Frontal cortex (tissue), 4 donors: ENCODE data around the gene NEK11. TPM values are rescaled to one million over a fixed set of nuclear protein-coding genes. Genes with fewer than 3 reads are reported as not detected.
A peak's percentile ranks its signal among the peaks of the same experiment; 100 is the strongest.

Experiments used
- DNase-seq, 2 donors: peaks; one replicate each; pipeline ENCODE4 v3.0.0; 2012; ENCODE audit warnings: low spot score in 2 of 2
- FAIRE-seq: peaks from 2 replicates; lab custom pipeline; 2012; peaks lifted over from hg19 to GRCh38; lab: Jason Lieb, UNC
- total RNA-seq: library from RNA; depleted of rRNA; stranded (reverse); fragments of >200 nt; gene quantifications from one replicate; pipeline ENCODE4 v1.2.3, GENCODE V29; 2014
- donor health status: control.
- donor health status: control.
- donor health status: control.

The NEK11 gene
- 28.1 TPM for total RNA-seq

DNA sequence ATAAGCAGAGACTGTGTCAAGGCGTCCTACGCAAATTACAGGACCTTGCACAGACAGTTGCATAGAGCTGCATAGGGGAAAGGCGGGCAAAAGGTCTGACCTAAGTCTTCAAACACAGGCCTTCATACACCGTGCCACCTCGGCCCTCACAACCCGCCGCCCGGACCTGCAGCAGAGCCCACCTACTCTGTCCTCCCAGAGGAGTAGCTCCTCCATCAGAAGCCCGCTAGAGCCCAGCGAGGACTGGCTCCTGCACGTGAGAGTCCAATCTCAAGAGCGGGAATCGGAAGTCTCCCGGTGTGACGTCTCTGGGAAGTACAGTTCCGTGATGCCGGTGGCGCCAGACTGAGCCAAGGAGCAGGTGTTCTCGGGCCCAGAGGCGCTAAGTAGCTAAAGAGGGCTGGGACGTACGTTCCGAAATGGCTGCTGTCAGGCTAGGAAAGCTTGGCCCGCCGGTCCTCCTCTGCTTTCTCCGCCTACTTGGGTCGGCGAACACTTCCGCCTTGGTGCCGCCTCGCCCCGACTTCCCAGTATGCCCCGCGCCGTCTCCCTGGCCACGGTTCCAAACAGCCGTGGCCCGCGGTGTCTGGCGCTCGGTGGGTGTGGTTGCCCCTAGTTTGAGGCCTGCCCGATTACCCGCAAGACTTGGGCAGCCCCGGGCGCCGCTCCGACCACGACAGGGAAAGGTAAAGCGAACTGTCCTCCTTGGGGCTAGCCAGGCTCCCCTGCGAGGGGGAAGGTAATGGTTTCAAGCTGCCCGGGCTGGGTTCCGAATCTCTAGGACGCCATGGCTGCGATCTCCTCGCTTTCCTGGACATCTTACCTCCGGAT lies at the start of gene NEK11, which contains the start of gene ASTE1:
NEK11 (plus strand) TSS at position 557 of the 831 bp plus-strand sequence. CDS start 2,832 bp downstream, outside the sequence.
ASTE1 (minus strand) TSS at position 505 of the 831 bp plus-strand sequence. CDS start 1,519 bp downstream, outside the sequence.
- FAIRE-seq, result no peak
- DNase-seq, result peak; percentile 56 to 77

DNA sequence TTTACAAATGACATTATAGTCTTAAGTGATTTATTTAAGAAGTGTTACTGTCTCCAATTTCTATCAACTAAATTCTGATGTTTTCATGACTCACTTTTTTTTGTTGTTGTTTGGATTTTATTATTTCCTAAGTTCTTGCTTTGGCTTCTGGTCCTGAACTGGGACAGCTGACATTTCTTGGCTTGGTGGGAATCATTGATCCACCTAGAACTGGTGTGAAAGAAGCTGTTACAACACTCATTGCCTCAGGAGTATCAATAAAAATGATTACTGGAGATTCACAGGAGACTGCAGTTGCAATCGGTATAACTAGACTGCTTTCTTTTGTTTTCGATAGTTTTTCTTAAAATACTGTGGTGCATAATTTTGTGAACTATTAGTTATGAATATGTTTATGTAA lies 47.6 kb upstream of the NEK11 start:
- DNase-seq (no peak), FAIRE-seq (no peak)

GRCh38 chr3:130981469-130981868 lies 45.2 kb upstream of the NEK11 start:
- DNase-seq, result no peak
- no peak for FAIRE-seq

DNA sequence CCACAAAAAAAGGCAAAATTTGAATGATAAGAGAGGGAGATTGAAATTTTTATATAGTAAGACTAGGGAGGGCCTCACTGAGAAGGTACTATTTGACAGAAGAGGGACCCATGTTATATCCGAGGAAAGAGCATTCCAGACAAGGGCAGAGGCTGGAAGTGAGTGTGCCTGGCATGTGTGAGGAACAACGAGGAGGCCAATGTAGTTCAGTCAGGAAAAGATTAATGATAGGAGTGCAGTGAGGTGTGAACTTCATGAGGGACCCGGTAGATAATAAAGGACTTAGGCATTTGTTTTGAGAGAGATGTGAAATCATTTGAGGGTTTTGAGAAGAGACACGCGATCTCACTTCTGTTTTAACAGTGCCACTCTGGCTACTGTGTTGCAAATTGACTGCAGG lies 36.4 kb upstream of the NEK11 start:
- FAIRE-seq, result no peak
- DNase-seq, result no peak

DNA sequence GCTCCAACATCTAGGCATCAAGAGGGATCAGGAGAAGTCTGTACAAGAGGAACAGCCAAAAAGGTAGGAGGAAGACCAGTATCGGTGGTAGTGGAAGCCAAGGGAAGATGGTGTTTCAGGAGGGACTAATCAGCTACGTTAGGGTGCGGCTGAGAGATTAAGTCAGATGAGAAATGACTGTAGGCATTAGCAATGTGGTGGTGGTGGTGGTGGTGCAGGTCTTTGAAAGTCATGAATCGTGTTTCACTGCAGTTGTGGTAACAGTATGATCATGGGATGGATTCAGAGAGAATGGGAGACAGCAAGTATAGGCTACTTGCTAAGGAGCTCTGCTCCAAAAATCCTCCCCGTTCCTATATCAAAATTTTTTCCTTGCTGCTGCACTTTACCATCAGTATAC lies 35.6 kb upstream of the NEK11 start:
- DNase-seq (no peak), FAIRE-seq (no peak)

- DNase-seq (no peak), FAIRE-seq (no peak)
Observed at GRCh38 chr3:130992344-130992743, 34.3 kb upstream of the NEK11 start.

DNA sequence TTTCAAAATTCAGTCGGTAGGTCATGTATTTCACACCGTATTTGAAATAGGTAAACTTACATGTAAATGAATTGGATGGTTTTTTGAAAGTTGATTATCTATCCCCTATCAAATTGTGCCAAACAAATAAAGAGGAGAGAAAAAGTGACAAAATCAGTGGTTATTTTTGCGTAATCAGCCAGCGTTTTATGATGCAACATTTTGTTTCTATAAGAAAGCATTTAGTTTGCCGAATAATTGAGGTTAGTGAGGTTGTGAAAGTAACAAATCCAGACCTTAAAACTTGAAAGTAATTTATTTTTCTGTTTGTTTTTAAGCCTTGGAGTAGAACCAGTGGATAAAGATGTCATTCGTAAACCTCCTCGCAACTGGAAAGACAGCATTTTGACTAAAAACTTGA lies 29.4 kb upstream of the NEK11 start:
- no peak for DNase-seq
- no peak for FAIRE-seq

- no peak for DNase-seq
- no peak for FAIRE-seq
Observed at GRCh38 chr3:131001071-131001470, 25.6 kb upstream of the NEK11 start.

DNA sequence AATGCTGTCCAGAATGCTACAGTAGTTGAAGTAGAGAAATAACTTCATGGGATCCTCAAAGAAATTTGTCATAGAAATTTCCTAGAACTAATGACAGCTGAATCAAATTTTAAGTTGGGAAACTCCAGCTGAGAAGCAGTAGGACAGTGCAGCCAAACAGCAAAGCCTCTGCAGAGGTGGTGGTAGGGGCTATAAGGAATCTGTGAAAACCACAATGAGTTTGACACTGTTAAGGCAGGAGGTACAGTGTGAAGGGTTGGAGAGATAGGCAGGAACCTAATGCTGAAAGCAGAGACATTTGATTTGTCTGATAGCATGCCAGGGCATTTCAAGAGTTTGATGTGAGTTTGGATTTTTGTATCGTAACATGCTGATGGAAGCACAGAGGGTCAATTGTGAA lies 22.1 kb upstream of the NEK11 start:
- no peak for FAIRE-seq
- DNase-seq, result no peak

DNA sequence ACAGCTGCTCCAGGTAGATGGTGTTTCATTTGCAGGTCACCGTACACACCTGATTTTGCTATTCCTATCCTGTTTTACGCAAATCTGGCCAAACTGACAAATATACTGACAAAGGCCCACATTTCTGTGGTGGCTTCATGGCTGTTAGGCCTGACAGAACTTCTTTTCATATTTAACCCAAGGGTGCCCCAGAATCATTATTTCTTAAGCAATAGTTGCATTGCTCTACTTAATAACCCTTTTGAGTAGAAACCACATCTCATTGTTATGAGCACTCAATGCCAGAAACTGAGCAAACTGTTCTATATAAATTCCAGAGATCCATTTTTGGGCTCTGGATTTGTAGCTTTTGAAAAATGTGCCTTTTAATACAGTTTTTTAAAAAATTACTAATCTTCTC lies 19.4 kb upstream of the NEK11 start:
- DNase-seq (no peak), FAIRE-seq (no peak)

GRCh38 chr3:131007782-131008181 lies 18.9 kb upstream of the NEK11 start:
- DNase-seq (no peak), FAIRE-seq (no peak)

- DNase-seq, result no peak
- no peak for FAIRE-seq
Observed at GRCh38 chr3:131008326-131008725, 18.4 kb upstream of the NEK11 start.

GRCh38 chr3:131009698-131010097 lies 17.0 kb upstream of the NEK11 start:
- DNase-seq (no peak), FAIRE-seq (no peak)

DNA sequence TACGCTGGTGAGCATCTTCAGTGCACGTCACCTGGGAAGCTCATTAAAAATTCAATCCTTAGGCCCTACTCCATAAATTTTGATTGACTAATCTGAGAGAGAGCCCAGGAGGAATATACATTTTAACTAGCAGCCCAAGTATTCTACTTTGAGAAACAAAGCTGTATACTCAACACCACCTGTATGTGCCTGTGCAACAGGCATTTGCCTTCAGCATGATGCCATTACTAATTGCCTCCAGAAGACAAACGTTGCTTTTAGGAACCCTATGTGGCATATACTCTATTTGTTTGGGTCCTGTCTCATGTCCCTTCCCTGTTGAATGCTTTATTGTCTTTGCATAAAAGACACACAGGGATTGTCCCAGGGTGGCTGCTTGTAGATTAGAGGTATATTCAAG lies 7.7 kb upstream of the NEK11 start:
- FAIRE-seq, result no peak
- DNase-seq, result no peak

GRCh38 chr3:131020122-131020693 lies 6.5 kb upstream of the NEK11 start:
- DNase-seq (no peak), FAIRE-seq (no peak)

DNA sequence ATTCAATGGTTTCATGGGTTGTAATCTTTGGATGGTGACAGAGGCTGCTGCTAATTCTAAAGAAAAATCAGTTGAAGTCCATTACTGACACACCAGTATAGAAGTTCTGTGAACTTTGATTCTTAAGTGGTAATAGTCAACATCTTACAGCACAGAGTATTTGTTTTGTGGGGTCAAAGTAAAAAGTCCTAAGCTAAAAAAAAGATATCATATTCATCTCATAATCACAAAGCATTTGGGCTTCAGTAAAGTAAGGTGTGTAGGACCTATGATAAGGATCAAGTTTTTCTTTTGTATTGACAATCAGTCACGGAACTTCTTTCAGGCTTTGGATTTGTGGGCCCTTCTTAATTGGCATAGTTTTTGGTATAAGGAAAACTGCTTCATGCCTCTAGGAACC lies 1.1 kb upstream of the NEK11 start:
- FAIRE-seq, result no peak
- DNase-seq, result no peak

DNA sequence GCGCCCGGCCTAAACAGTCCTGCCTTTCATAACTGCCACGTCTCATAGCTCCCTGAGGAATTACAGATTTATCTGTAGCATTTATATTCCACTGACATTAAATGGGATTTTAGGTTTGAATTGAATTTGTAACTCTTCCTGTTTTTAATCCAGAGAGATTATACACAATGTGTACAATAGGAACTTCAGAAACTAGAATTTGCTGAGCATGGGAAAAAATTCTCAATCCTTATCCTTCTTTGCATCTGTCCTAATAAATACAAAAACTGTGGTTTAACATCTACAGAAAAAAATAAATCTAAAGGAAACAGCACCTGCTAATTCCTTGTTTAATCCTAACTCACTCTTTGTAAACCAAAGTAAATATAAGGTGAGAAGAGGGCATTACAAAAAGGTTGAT lies 2.2 kb downstream of the NEK11 start:
- no peak for FAIRE-seq
- no peak for DNase-seq

DNA sequence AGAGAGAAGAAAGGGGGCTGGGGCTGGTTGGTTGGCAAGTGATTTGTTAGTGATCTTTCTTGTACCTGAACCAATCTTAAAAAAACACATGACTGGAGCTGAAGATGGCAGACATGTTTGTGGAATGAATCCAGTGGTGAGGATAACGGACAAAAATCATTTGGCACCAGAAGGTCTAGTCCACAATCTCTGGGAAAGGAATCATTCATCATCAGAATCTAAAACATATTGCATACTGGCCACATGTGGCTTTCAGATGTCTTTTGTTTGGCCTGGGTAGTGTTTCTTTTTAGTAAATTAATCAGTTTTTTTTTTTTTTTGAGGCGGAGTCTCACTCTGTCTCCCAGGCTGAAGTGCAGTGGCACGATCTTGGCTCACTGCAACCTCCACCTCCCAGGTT lies 5.0 kb downstream of the NEK11 start:
- DNase-seq (no peak), FAIRE-seq (no peak)

GRCh38 chr3:131033480-131034080 lies 6.9 kb downstream of the NEK11 start:
- FAIRE-seq (peak; percentile 84), DNase-seq (no peak)

GRCh38 chr3:131036200-131036816 lies 9.6 kb downstream of the NEK11 start:
- DNase-seq, result no peak
- FAIRE-seq, result no peak

- no peak for DNase-seq
- no peak for FAIRE-seq
Observed at GRCh38 chr3:131036986-131037385, 10.3 kb downstream of the NEK11 start.
